Hepatocyte (in vitro differentiated cells): ENCODE measurements around the gene SLC38A1. TPM values are rescaled to one million over a fixed set of nuclear protein-coding genes. Genes with fewer than 3 reads are reported as not detected.

Experiments
- DNase-seq: peaks from one replicate; pipeline ENCODE4 v3.0.0-alpha.2; 2016; ENCODE audit warnings: low spot score
- H2AFZ ChIP-seq: fragments of 200-600 bp; sonication (generic); 2 replicates; pipeline ENCODE4 v1.6.0; 2016; ENCODE audit warnings: antibody characterized with exemption, mild to moderate bottlenecking
- H3K27ac ChIP-seq: fragments of 200-600 bp; sonication (generic); 2 replicates; pipeline ENCODE4 v1.5.1; 2016; ENCODE audit warnings: mild to moderate bottlenecking
- H3K27me3 ChIP-seq: fragments of 200-600 bp; sonication (generic); 2 replicates; pipeline ENCODE4 v1.6.1; 2016
- H3K36me3 ChIP-seq: fragments of 200-600 bp; sonication (generic); replicated peaks from 2 replicates; pipeline ENCODE4 v1.5.1; 2016; ENCODE audit warnings: low read depth; ENCODE audit not compliant: insufficient read depth
- H3K4me1 ChIP-seq: fragments of 200-600 bp; sonication (generic); 2 replicates; pipeline ENCODE4 v1.5.1; 2016; ENCODE audit warnings: mild to moderate bottlenecking, moderate library complexity; ENCODE audit not compliant: insufficient read depth
- H3K4me2 ChIP-seq: fragments of 200-600 bp; sonication (generic); 2 replicates; pipeline ENCODE4 v1.6.0; 2016
- H3K4me3 ChIP-seq: fragments of 200-600 bp; sonication (generic); 2 replicates; pipeline ENCODE4 v1.5.1; 2016; ENCODE audit warnings: mild to moderate bottlenecking
- H3K79me2 ChIP-seq: fragments of 200-600 bp; sonication (generic); 2 replicates; pipeline ENCODE4 v1.6.0; 2017; ENCODE audit warnings: mild to moderate bottlenecking
- H3K9me2 ChIP-seq: fragments of 200-600 bp; sonication (generic); replicated peaks from 2 replicates; pipeline ENCODE4 v1.6.0; 2017; ENCODE audit warnings: mild to moderate bottlenecking; ENCODE audit not compliant: insufficient read depth
- H3K9me3 ChIP-seq: fragments of 200-600 bp; sonication (generic); 2 replicates; pipeline ENCODE4 v1.5.1; 2016; ENCODE audit warnings: low read depth, mild to moderate bottlenecking
- H4K20me1 ChIP-seq: fragments of 200-600 bp; sonication (generic); 2 replicates; pipeline ENCODE4 v1.6.0; 2016; ENCODE audit warnings: mild to moderate bottlenecking; ENCODE audit not compliant: insufficient read depth, poor library complexity, severe bottlenecking
- EZH2 ChIP-seq: fragments of 200-600 bp; sonication (generic); IDR thresholded peaks from 2 replicates; pipeline ENCODE4 v1.6.1; 2016; ENCODE audit warnings: antibody characterized with exemption, mild to moderate bottlenecking, borderline replicate concordance
- EZH2phosphoT487 ChIP-seq: fragments of 200-600 bp; sonication (generic); IDR thresholded peaks from one replicate; pipeline ENCODE4 v1.6.1; 2018; ENCODE audit warnings: antibody characterized with exemption, mild to moderate bottlenecking, low read depth, moderate library complexity; ENCODE audit not compliant: unreplicated experiment, severe bottlenecking
- WGBS: methylation state at CpG from one replicate; pipeline ENCODE4 v1.1.6; 2016; ENCODE audit warnings: low lambda C conversion rate; ENCODE audit errors: missing lambda C conversion rate; 5-methylcytosine and 5-hydroxymethylcytosine counted together
- polyA plus RNA-seq: library from polyadenylated mRNA; unstranded; fragments of >200 nt; fragmentation: Nextera tagmentation; extraction: Ambion mirVana; gene quantifications from 2 replicates; pipeline ENCODE4 v1.2.1, GENCODE V29; 2016
- total RNA-seq: library from RNA; depleted of rRNA; stranded (reverse); fragments of >200 nt; gene quantifications from 2 replicates; pipeline ENCODE4 v1.2.3, GENCODE V29; 2014
- TF ChIP-seq, protein P1 (sequence below): fragments of 200-600 bp; sonication (generic); IDR thresholded peaks from 2 replicates; pipeline ENCODE4 v1.5.1; 2016; ENCODE audit warnings: antibody characterized with exemption, mild to moderate bottlenecking; ENCODE audit not compliant: poor library complexity

Gene SLC38A1
- total and polyA plus RNA-seq, 2 experiments from 2014 or later, result 48.2 to 86.8 TPM

DNA sequence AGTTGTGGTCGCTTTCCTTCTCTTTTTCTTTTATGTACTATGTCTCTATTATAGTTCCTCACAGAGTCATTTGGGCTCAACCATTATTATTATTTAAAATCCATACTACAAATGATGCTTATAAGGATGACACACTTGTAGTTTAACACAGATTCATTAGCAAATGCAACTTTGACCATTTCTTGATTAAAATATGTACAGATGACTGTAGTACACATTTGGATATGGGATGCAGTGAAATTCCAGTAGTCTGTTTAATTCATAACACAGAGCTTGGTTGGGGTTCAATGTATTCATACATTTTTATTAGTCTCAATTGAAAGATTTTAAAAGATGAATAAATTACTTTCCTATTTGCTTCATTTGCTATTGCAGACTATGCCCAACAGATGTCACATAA is 30.0 kb downstream of the SLC38A1 start:
- peaks cover 86% of the 10 kb centered on the region for H3K79me2 ChIP-seq
- H3K4me2 ChIP-seq, result no peak overlapping the region
- no peaks in the 10 kb centered on the region for H3K4me1 ChIP-seq
- H3K27ac ChIP-seq, result no peak overlapping the region
- WGBS, result 96% methylated on average over 1 of the region's 1 CpG
- H2AFZ ChIP-seq, result no peak overlapping the region
- H3K27me3 ChIP-seq, result no peaks in the 10 kb centered on the region
- TF ChIP-seq, protein P1, sequence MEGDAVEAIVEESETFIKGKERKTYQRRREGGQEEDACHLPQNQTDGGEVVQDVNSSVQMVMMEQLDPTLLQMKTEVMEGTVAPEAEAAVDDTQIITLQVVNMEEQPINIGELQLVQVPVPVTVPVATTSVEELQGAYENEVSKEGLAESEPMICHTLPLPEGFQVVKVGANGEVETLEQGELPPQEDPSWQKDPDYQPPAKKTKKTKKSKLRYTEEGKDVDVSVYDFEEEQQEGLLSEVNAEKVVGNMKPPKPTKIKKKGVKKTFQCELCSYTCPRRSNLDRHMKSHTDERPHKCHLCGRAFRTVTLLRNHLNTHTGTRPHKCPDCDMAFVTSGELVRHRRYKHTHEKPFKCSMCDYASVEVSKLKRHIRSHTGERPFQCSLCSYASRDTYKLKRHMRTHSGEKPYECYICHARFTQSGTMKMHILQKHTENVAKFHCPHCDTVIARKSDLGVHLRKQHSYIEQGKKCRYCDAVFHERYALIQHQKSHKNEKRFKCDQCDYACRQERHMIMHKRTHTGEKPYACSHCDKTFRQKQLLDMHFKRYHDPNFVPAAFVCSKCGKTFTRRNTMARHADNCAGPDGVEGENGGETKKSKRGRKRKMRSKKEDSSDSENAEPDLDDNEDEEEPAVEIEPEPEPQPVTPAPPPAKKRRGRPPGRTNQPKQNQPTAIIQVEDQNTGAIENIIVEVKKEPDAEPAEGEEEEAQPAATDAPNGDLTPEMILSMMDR, result no peak
- TF ChIP-seq EZH2, result no peak
- no peak for TF ChIP-seq EZH2phosphoT487
- no peaks in the 10 kb centered on the region for H3K9me2 ChIP-seq
- H3K36me3 ChIP-seq, result no peaks in the 10 kb centered on the region
- H4K20me1 ChIP-seq, result peaks cover 7% of the 10 kb centered on the region
- H3K9me3 ChIP-seq, result peaks cover under 1% of the 10 kb centered on the region
- DNase-seq, result no peak
- no peak overlapping the region for H3K4me3 ChIP-seq

DNA sequence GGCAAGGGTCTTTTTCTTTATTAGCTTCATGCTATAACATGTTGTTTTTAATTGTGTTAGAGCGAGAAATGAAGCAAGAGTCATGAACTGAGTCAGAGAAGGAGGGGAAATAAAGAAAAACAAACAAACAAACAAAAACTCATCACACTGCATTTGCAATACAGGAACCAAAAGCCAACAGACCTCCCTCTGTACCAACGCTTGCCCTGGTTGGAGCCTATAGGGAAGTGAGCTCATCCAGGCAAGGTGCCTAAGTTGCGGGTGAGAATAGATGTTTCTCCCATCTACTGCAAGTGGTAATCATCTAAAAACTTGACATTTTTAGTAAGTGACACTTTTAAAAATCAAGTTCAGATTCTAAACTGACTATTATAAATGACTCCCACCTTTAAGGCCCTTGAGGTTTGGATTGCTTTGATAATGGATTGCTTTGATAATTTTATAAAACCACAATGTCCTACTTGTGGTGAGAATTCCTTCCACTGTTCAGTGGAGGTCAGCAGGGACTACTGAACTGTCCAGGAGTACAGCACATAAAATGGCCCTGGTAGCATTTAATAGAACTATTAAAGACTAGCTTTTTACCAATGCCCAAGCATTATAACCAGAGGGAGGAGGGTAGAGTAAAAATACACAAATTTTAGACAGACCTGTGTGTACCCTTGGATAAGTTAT is 31.3 kb downstream of the SLC38A1 start:
- peaks cover 7% of the 10 kb centered on the region for H4K20me1 ChIP-seq
- H3K79me2 ChIP-seq, result peaks cover 76% of the 10 kb centered on the region
- H3K4me1 ChIP-seq, result no peaks in the 10 kb centered on the region
- H3K27me3 ChIP-seq, result no peaks in the 10 kb centered on the region
- 94% methylated on average over 3 of the region's 3 CpGs for WGBS
- H2AFZ ChIP-seq, result no peak overlapping the region
- no peak overlapping the region for H3K27ac ChIP-seq
- DNase-seq, result no peak
- no peaks in the 10 kb centered on the region for H3K36me3 ChIP-seq
- TF ChIP-seq EZH2, result no peak
- TF ChIP-seq, protein P1, result no peak
- TF ChIP-seq EZH2phosphoT487, result no peak
- H3K9me2 ChIP-seq, result no peaks in the 10 kb centered on the region
- H3K4me3 ChIP-seq, result no peak overlapping the region
- no peak overlapping the region for H3K4me2 ChIP-seq
- H3K9me3 ChIP-seq, result no peaks in the 10 kb centered on the region

DNA sequence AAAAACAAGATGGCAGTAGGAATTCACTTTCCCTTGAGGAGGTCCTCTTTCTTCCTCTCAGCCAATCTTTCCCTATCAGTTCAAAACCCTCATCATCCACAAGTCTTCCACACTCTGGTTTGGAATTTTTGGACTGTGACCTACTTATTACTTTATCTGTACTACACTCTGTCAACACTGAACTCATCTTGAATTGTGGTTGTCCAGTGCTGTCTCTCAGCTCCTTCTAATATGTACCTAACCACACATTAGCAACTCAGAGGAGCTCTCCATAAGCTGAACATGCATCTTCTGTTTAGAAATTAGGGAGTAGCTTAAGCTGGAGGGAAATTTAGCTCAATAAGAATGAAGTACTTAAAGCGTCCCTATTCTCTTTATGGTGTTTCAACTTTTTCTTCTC is 34.8 kb downstream of the SLC38A1 start:
- Histone ChIP-seq H3K4me2 (no peak overlapping the region), H3K36me3 (no peaks in the 10 kb centered on the region), H4K20me1 (peaks cover 7% of the 10 kb centered on the region), H3K4me3 (no peak overlapping the region), H3K27me3 (no peaks in the 10 kb centered on the region), H2AFZ (no peak overlapping the region), H3K4me1 (no peaks in the 10 kb centered on the region), H3K79me2 (peaks cover 65% of the 10 kb centered on the region), H3K9me2 (no peaks in the 10 kb centered on the region), H3K27ac (no peak overlapping the region), H3K9me3 (no peaks in the 10 kb centered on the region)
- 100% methylated on average over 1 of the region's 1 CpG for WGBS
- TF ChIP-seq, protein P1, result no peak
- TF ChIP-seq EZH2phosphoT487 (no peak), EZH2 (no peak)
- no peak for DNase-seq
